ENCODE data around the gene PRR7.

Gene PRR7

DNA sequence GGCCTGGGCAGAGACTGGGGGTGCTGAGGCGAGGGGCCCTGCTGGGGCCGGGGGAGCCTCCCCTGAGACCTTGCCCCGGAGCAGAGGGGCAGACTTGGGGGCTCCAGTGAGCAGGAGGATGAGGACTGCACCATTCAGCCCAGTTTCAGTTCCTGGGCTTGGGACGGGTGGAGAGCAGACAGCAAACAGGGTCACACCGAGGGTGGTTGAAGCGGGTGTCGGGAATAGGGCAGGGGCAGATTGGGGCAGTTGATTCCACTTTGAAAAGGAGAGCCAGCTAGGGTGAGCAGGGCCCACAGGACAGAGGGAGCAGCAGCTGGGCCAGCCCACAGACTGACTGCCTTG lies 15.7 kb upstream of the PRR7 start:
- Histone ChIP-seq H3K27me3 (ENCODE audit: control insufficient read depth in 1 of 2, insufficient read depth in 2 of 2, low read length in 2 of 2) (no peaks in the 10 kb centered on the region), H3K9ac (ENCODE audit: low read depth in 1 of 2, low read length in 2 of 2) (peak overlapping the region in 1 of 2 donors; percentile 7), H3K4me1 (ENCODE audit: control insufficient read depth in 1 of 2, insufficient read depth in 2 of 2, low read length in 2 of 2) (peaks cover 35 to 58% of the 10 kb centered on the region in 2 donors), H3K36me3 (ENCODE audit: control insufficient read depth in 1 of 2, insufficient read depth in 2 of 2, low read length in 2 of 2) (peaks cover 43 to 54% of the 10 kb centered on the region in 2 donors), H3K4me3 (ENCODE audit: low read depth in 1 of 2, low read length in 2 of 2) (peak overlapping the region; percentile 4 to 13), H3K27ac (ENCODE audit: low read depth, low read length) (peak overlapping the region; percentile 37), H3K9me3 (ENCODE audit: control insufficient read depth in 1 of 2, low read length in 2 of 2) (no peaks in the 10 kb centered on the region)

DNA sequence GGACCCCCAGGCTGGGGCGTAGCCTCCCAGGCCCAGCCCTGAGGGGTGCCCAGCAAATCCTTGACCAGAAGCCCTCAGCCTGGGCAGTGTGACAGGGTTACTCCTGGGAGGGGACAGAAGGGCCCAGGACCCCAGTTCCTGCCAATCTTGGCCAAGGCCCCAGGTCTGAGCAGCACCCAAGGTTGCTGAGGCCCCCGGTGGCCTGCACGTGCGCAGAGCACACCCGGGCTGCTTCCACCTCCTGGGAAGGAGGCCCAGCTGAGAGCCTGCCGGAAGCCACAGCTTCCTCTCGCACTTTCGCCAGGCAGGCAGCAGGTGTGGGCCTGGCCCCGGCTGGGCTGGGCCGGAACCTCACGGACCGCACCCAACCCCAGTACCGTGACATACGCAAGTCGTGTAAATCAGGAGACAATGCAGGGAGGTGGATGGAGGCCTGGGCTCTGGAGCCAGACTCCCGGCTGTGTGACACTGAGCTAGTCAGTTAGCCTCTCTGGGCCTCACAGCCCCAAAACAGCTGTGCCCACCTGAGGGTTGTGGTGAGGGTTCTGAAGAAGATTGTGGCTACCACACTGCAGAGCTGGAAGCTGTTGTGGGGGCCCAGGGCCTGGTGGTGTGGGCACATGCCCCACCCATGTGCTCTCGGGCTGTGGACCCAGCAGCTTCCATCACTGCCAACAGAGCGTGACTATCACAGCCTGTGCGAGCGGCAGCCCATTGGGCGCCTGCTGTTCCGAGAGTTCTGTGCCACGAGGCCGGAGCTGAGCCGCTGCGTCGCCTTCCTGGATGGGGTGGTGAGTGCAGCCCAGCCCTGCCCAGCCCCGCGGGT lies 15.1 kb upstream of the PRR7 start:
- Histone ChIP-seq H3K9me3 (ENCODE audit: control insufficient read depth in 1 of 2, low read length in 2 of 2) (no peaks in the 10 kb centered on the region), H3K27me3 (ENCODE audit: control insufficient read depth in 1 of 2, insufficient read depth in 2 of 2, low read length in 2 of 2) (no peaks in the 10 kb centered on the region), H3K4me1 (ENCODE audit: control insufficient read depth in 1 of 2, insufficient read depth in 2 of 2, low read length in 2 of 2) (peaks cover 35 to 58% of the 10 kb centered on the region in 2 donors), H3K9ac (ENCODE audit: low read depth in 1 of 2, low read length in 2 of 2) (peak overlapping the region in 1 of 2 donors; percentile 7), H3K36me3 (ENCODE audit: control insufficient read depth in 1 of 2, insufficient read depth in 2 of 2, low read length in 2 of 2) (peaks cover 44 to 57% of the 10 kb centered on the region in 2 donors), H3K4me3 (ENCODE audit: low read depth in 1 of 2, low read length in 2 of 2) (peak overlapping the region; percentile 4 to 40), H3K27ac (ENCODE audit: low read depth, low read length) (peak overlapping the region; percentile 37)

- Histone ChIP-seq H3K9ac (ENCODE audit: low read depth in 1 of 2, low read length in 2 of 2) (no peak overlapping the region), H3K36me3 (ENCODE audit: control insufficient read depth in 1 of 2, insufficient read depth in 2 of 2, low read length in 2 of 2) (peaks cover 47 to 62% of the 10 kb centered on the region in 2 donors), H3K9me3 (ENCODE audit: control insufficient read depth in 1 of 2, low read length in 2 of 2) (no peaks in the 10 kb centered on the region), H3K27ac (ENCODE audit: low read depth, low read length) (peak overlapping the region; percentile 5), H3K4me1 (ENCODE audit: control insufficient read depth in 1 of 2, insufficient read depth in 2 of 2, low read length in 2 of 2) (peaks cover 32 to 55% of the 10 kb centered on the region in 2 donors), H3K27me3 (ENCODE audit: control insufficient read depth in 1 of 2, insufficient read depth in 2 of 2, low read length in 2 of 2) (no peaks in the 10 kb centered on the region), H3K4me3 (ENCODE audit: low read depth in 1 of 2, low read length in 2 of 2) (no peak overlapping the region)
These were observed 14.3 kb upstream of the PRR7 start for GRCh38 chr5:177432143-177432838.

DNA sequence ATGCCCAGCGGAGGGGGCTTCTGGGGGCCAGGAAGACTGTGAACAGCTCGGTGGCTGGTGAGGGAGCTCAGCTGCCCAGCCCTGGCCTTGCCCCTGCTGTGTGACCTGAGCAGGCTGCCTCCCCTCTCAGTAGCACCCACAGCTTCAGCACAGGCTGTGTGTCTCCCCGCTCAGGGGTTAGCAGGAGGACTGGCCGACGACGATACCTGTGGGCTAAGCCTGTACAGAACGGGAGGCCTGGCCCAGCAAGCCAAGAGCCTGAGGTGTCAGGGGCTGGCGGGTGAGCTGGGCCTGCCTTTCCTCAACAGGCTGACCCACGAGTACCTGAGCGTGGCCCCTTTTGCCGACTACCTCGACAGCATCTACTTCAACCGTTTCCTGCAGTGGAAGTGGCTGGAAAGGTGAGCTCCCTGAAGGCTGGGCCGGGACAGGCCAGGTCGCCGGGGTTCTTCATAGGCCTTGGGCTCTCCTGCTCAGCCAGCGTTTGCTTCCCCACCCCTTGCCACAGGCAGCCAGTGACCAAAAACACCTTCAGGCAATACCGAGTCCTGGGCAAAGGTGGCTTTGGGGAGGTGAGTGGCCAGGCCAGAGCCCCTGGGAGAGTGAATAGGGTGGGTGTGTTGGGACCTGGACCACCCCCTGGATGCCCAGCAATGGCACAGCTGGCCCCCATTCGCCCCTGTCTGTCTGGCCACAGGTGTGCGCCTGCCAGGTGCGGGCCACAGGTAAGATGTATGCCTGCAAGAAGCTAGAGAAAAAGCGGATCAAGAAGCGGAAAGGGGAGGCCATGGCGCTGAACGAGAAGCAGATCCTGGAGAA lies 13.6 kb upstream of the PRR7 start:
- Histone ChIP-seq H3K4me3 (ENCODE audit: low read depth in 1 of 2, low read length in 2 of 2) (no peak overlapping the region), H3K27me3 (ENCODE audit: control insufficient read depth in 1 of 2, insufficient read depth in 2 of 2, low read length in 2 of 2) (no peaks in the 10 kb centered on the region), H3K9ac (ENCODE audit: low read depth in 1 of 2, low read length in 2 of 2) (no peak overlapping the region), H3K4me1 (ENCODE audit: control insufficient read depth in 1 of 2, insufficient read depth in 2 of 2, low read length in 2 of 2) (peaks cover 25 to 48% of the 10 kb centered on the region in 2 donors), H3K27ac (ENCODE audit: low read depth, low read length) (no peak overlapping the region), H3K9me3 (ENCODE audit: control insufficient read depth in 1 of 2, low read length in 2 of 2) (no peaks in the 10 kb centered on the region), H3K36me3 (ENCODE audit: control insufficient read depth in 1 of 2, insufficient read depth in 2 of 2, low read length in 2 of 2) (peaks cover 53 to 70% of the 10 kb centered on the region in 2 donors)

- Histone ChIP-seq H3K36me3 (ENCODE audit: control insufficient read depth in 1 of 2, insufficient read depth in 2 of 2, low read length in 2 of 2) (peaks cover 53 to 77% of the 10 kb centered on the region in 2 donors), H3K27me3 (ENCODE audit: control insufficient read depth in 1 of 2, insufficient read depth in 2 of 2, low read length in 2 of 2) (no peaks in the 10 kb centered on the region), H3K9ac (ENCODE audit: low read depth in 1 of 2, low read length in 2 of 2) (no peak overlapping the region), H3K27ac (ENCODE audit: low read depth, low read length) (no peak overlapping the region), H3K9me3 (ENCODE audit: control insufficient read depth in 1 of 2, low read length in 2 of 2) (no peaks in the 10 kb centered on the region), H3K4me3 (ENCODE audit: low read depth in 1 of 2, low read length in 2 of 2) (no peak overlapping the region), H3K4me1 (ENCODE audit: control insufficient read depth in 1 of 2, insufficient read depth in 2 of 2, low read length in 2 of 2) (peaks cover 20 to 41% of the 10 kb centered on the region in 2 donors)
These were observed 12.9 kb upstream of the PRR7 start for GRCh38 chr5:177433658-177434217.

- H3K4me1 ChIP-seq (ENCODE audit: control insufficient read depth in 1 of 2, insufficient read depth in 2 of 2, low read length in 2 of 2), result peaks cover 16 to 39% of the 10 kb centered on the region in 2 donors
- H3K36me3 ChIP-seq (ENCODE audit: control insufficient read depth in 1 of 2, insufficient read depth in 2 of 2, low read length in 2 of 2), result peaks cover 53 to 78% of the 10 kb centered on the region in 2 donors
- no peak overlapping the region for H3K27ac ChIP-seq (ENCODE audit: low read depth, low read length)
- no peaks in the 10 kb centered on the region for H3K27me3 ChIP-seq (ENCODE audit: control insufficient read depth in 1 of 2, insufficient read depth in 2 of 2, low read length in 2 of 2)
- no peak overlapping the region for H3K9ac ChIP-seq (ENCODE audit: low read depth in 1 of 2, low read length in 2 of 2)
- no peak overlapping the region for H3K4me3 ChIP-seq (ENCODE audit: low read depth in 1 of 2, low read length in 2 of 2)
- no peaks in the 10 kb centered on the region for H3K9me3 ChIP-seq (ENCODE audit: control insufficient read depth in 1 of 2, low read length in 2 of 2)
These were observed 12.2 kb upstream of the PRR7 start for GRCh38 chr5:177434437-177434836.

GRCh38 chr5:177434942-177435738 lies 11.5 kb upstream of the PRR7 start:
- H3K9me3 ChIP-seq (ENCODE audit: control insufficient read depth in 1 of 2, low read length in 2 of 2), result no peaks in the 10 kb centered on the region
- H3K9ac ChIP-seq (ENCODE audit: low read depth in 1 of 2, low read length in 2 of 2), result no peak overlapping the region
- no peaks in the 10 kb centered on the region for H3K27me3 ChIP-seq (ENCODE audit: control insufficient read depth in 1 of 2, insufficient read depth in 2 of 2, low read length in 2 of 2)
- no peak overlapping the region for H3K4me3 ChIP-seq (ENCODE audit: low read depth in 1 of 2, low read length in 2 of 2)
- H3K4me1 ChIP-seq (ENCODE audit: control insufficient read depth in 1 of 2, insufficient read depth in 2 of 2, low read length in 2 of 2), result peaks cover 11 to 32% of the 10 kb centered on the region in 2 donors
- H3K27ac ChIP-seq (ENCODE audit: low read depth, low read length), result no peak overlapping the region
- H3K36me3 ChIP-seq (ENCODE audit: control insufficient read depth in 1 of 2, insufficient read depth in 2 of 2, low read length in 2 of 2), result peaks cover 53 to 81% of the 10 kb centered on the region in 2 donors

GRCh38 chr5:177435847-177436536 lies 10.6 kb upstream of the PRR7 start:
- no peak overlapping the region for H3K4me3 ChIP-seq (ENCODE audit: low read depth in 1 of 2, low read length in 2 of 2)
- no peak overlapping the region for H3K27ac ChIP-seq (ENCODE audit: low read depth, low read length)
- H3K27me3 ChIP-seq (ENCODE audit: control insufficient read depth in 1 of 2, insufficient read depth in 2 of 2, low read length in 2 of 2), result no peaks in the 10 kb centered on the region
- peaks cover 51 to 81% of the 10 kb centered on the region in 2 donors for H3K36me3 ChIP-seq (ENCODE audit: control insufficient read depth in 1 of 2, insufficient read depth in 2 of 2, low read length in 2 of 2)
- no peaks in the 10 kb centered on the region for H3K9me3 ChIP-seq (ENCODE audit: control insufficient read depth in 1 of 2, low read length in 2 of 2)
- no peak overlapping the region for H3K9ac ChIP-seq (ENCODE audit: low read depth in 1 of 2, low read length in 2 of 2)
- peaks cover 4 to 24% of the 10 kb centered on the region in 2 donors for H3K4me1 ChIP-seq (ENCODE audit: control insufficient read depth in 1 of 2, insufficient read depth in 2 of 2, low read length in 2 of 2)

GRCh38 chr5:177437623-177438022 lies 9.0 kb upstream of the PRR7 start:
- no peaks in the 10 kb centered on the region for H3K27me3 ChIP-seq (ENCODE audit: control insufficient read depth in 1 of 2, insufficient read depth in 2 of 2, low read length in 2 of 2)
- no peak overlapping the region for H3K9ac ChIP-seq (ENCODE audit: low read depth in 1 of 2, low read length in 2 of 2)
- no peak overlapping the region for H3K27ac ChIP-seq (ENCODE audit: low read depth, low read length)
- H3K4me1 ChIP-seq (ENCODE audit: control insufficient read depth in 1 of 2, insufficient read depth in 2 of 2, low read length in 2 of 2), result peaks cover 0 to 7% of the 10 kb centered on the region in 2 donors
- no peak overlapping the region for H3K4me3 ChIP-seq (ENCODE audit: low read depth in 1 of 2, low read length in 2 of 2)
- H3K36me3 ChIP-seq (ENCODE audit: control insufficient read depth in 1 of 2, insufficient read depth in 2 of 2, low read length in 2 of 2), result peaks cover 40 to 76% of the 10 kb centered on the region in 2 donors
- no peaks in the 10 kb centered on the region for H3K9me3 ChIP-seq (ENCODE audit: control insufficient read depth in 1 of 2, low read length in 2 of 2)

Measured in duodenal mucosa (tissue), 2 donors.